ENCODE data around the gene ZNF516. TPM values are rescaled to one million over a fixed set of nuclear protein-coding genes. Genes with fewer than 3 reads are reported as not detected.

The ZNF516 gene
- total RNA-seq, 1 experiment from 2014 or later = 4.1 TPM

GRCh38 chr18:76441668-76442412, 53.2 kb downstream of the ZNF516 start:
- DNase-seq (ENCODE audit: low read depth) = no peak

- no peak for DNase-seq (ENCODE audit: low read depth)
Observed at GRCh38 chr18:76441002-76441667, 53.9 kb downstream of the ZNF516 start.

GRCh38 chr18:76437910-76438309, 57.1 kb downstream of the ZNF516 start:
- DNase-seq (ENCODE audit: low read depth) = no peak

- DNase-seq (ENCODE audit: low read depth) = no peak
Observed at GRCh38 chr18:76437011-76437410, 58.0 kb downstream of the ZNF516 start.

GRCh38 chr18:76436342-76436741, 58.7 kb downstream of the ZNF516 start:
- DNase-seq (ENCODE audit: low read depth) = no peak

- no peak for DNase-seq (ENCODE audit: low read depth)
Observed at GRCh38 chr18:76435316-76435989, 59.6 kb downstream of the ZNF516 start.

GRCh38 chr18:76434452-76434851, 60.6 kb downstream of the ZNF516 start:
- DNase-seq (ENCODE audit: low read depth) = no peak

- no peak for DNase-seq (ENCODE audit: low read depth)
Observed at GRCh38 chr18:76433788-76434187, 61.3 kb downstream of the ZNF516 start.

GRCh38 chr18:76432970-76433767, 61.9 kb downstream of the ZNF516 start:
- no peak for DNase-seq (ENCODE audit: low read depth)

GRCh38 chr18:76432274-76432755, 62.7 kb downstream of the ZNF516 start:
- DNase-seq (ENCODE audit: low read depth) = no peak

- no peak for DNase-seq (ENCODE audit: low read depth)
Observed at GRCh38 chr18:76431437-76432273, 63.4 kb downstream of the ZNF516 start.

- no peak for DNase-seq (ENCODE audit: low read depth)
Observed at GRCh38 chr18:76430636-76431035, 64.4 kb downstream of the ZNF516 start.

- no peak for DNase-seq (ENCODE audit: low read depth)
Observed at GRCh38 chr18:76429262-76430126, 65.5 kb downstream of the ZNF516 start.

GRCh38 chr18:76428396-76429261, 66.4 kb downstream of the ZNF516 start:
- no peak for DNase-seq (ENCODE audit: low read depth)

GRCh38 chr18:76426737-76427305, 68.2 kb downstream of the ZNF516 start:
- no peak for DNase-seq (ENCODE audit: low read depth)

GRCh38 chr18:76425146-76426131, 69.6 kb downstream of the ZNF516 start:
- peak; percentile 9 for DNase-seq (ENCODE audit: low read depth)

GRCh38 chr18:76422838-76423237, 72.2 kb downstream of the ZNF516 start:
- DNase-seq (ENCODE audit: low read depth) = no peak

Measured in RPMI7951 (cell line).